Astrocyte of the cerebellum (primary cell): ENCODE data around the gene TMEM123.

ENCODE experiments used
- DNase-seq: peaks from one replicate; pipeline ENCODE4 v3.0.0-alpha.2; 2011; ENCODE audit warnings: low read depth
- H3K4me3 ChIP-seq: 2 replicates; pipeline ENCODE4 v1.5.1; 2011; ENCODE audit warnings: mild to moderate bottlenecking, low read depth, low read length, moderate library complexity
- CTCF ChIP-seq: IDR thresholded peaks from 2 replicates; pipeline ENCODE4 v1.5.1; 2012; ENCODE audit warnings: low read length, low read depth, moderate library complexity, mild to moderate bottlenecking; ENCODE audit errors: missing control alignments
- in situ Hi-C: cut with HindIII; loops from 2 replicates; pipeline ENCODE4 v1.10.0; 2017; ENCODE audit warnings: low sequenced_read_pairs

TMEM123 gene

GRCh38 chr11:102346456-102346747 lies 106.2 kb downstream of the TMEM123 start:
- in situ Hi-C loops, result no loop called here
- no peak for TF ChIP-seq CTCF
- peak overlapping the region; percentile 91 for H3K4me3 ChIP-seq
- no peak for DNase-seq
